AG09309 (cell line): Measurements from ENCODE around the gene PLA2G15.

ENCODE experiments used
- DNase-seq: peaks from one replicate; pipeline ENCODE4 v3.0.0-alpha.2; 2010; ENCODE audit warnings: low read depth
- H3K4me3 ChIP-seq: 2 replicates; pipeline ENCODE4 v1.5.1; 2011; ENCODE audit warnings: mild to moderate bottlenecking, low read depth, low read length, moderate library complexity; ENCODE audit not compliant: control insufficient read depth
- CTCF ChIP-seq: IDR thresholded peaks from 2 replicates; pipeline ENCODE4 v1.5.1; 2011; ENCODE audit warnings: mild to moderate bottlenecking, low read depth, low read length, inconsistent platforms; ENCODE audit not compliant: insufficient read depth, control insufficient read depth; ENCODE audit errors: missing control alignments

The PLA2G15 gene

DNA sequence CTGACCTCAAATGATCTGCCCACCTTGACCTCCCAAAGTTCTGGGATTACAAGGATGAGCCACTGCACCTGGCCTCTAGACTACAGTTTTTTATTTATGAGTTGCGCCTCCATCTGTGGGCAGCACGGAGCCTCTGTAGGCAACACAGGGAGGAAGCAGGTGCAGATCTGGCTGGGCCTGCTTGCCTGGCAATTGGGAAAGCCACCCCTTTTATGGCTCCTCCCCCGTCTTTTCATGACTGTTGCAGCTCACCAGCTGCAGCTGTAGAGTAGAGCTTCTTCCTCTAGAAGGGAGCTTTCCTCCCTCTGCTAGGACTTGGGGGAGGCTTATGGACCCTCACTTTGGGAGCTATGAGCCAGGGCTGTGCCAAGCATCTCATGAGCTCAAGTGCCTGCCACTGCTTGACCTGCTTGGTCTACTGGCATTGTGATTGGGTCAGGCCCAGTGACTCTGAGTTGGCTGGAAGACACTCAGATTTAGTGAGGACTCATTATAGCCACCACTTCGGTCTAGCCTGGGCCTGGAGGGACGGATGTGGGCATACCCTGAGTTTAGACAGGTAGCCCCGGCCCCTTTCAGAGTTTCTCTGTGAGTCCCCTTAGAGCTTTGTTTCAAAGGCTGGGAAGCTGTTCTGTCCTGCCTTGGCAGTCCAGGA, 12.2 kb downstream of the PLA2G15 start:
- no peak overlapping the region for H3K4me3 ChIP-seq
- DNase-seq, result no peak
- no peak for TF ChIP-seq CTCF

DNA sequence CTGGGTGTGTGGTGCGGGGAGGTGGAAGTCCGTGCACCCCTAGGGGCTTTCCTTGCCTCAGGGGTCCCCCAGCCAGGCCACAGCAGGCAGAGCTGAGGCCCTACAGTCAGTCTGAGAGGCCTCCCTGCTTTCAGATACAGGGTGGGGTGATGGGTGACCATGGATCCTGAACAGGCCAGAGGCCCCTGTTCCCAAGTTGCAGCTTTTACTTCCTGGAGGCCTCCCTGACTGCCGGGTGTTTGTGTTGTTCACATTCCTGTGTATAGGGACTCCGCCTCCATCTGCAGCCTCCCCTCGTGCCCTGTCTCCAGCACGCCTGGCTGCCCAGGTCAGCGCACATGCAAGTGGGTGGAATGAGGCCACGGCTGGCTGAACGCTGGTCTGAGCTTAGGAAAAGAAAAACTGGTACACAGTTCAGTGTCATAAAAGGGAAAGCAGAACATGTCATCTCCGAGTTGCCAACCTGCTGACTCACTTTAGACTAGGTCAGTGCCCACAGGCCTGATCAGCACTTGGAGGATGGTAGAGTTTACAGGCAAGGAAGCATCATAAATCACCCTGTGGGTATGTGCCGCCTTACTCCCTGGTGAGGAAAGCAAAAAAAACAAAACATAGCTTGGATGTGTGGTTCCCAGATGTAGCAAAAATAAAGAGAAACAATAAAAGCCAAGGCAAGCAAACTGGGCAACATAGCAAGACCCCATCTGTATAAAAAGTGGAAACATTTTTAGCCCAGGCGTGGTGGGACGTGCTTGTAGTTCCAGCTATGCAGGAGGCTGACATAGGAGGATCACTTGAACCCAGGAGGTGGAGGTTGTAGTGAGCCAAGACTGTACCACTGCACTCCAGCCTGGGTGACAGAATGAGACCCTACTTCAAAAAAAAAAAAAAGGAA, 13.0 kb downstream of the PLA2G15 start:
- no peak overlapping the region for H3K4me3 ChIP-seq
- DNase-seq, result no peak

GRCh38 chr16:68259007-68259825, 14.0 kb downstream of the PLA2G15 start:
- no peak for TF ChIP-seq CTCF
- H3K4me3 ChIP-seq, result no peak overlapping the region
- DNase-seq, result no peak

More for the DNA sequence above, 13.0 kb downstream of the PLA2G15 start:
- TF ChIP-seq CTCF, result no peak

DNA sequence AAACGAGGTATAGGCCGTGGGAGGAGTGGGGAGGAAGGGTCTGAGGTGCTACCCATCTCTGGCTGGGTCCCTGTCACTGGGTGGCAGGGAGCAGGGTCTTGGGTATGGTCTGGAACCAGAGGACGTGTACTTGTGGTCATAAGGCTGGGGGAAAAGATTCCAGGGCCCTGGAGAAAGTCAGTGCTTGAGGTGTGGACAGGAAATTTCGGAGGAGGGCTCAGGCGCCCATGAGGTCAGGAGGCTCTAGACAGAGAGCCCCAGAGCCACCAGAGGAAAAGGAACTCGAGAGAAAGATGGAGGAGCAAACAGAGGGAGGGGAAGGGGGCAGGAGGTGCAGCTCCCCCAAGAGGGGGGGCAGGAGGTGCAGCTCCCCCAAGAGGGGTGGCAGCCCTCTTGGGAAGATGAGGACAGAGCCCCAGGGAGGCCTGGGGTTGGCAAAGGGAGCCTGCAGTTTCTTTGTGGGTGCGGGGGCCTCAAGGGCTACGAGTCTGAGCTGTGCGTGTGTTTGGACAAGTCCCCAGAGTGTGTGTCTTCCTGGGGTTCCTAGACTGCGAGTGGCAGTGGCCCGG, 18.5 kb downstream of the PLA2G15 start:
- H3K4me3 ChIP-seq, result peak overlapping the region; percentile 71
- TF ChIP-seq CTCF, result no peak
- no peak for DNase-seq

- no peak for DNase-seq
- TF ChIP-seq CTCF, result peak; percentile 79
Measured at GRCh38 chr16:68264128-68265077, 19.2 kb downstream of the PLA2G15 start, which contains the start of gene SLC7A6. SLC7A6 (plus strand) TSS chr16:68264526; CDS start chr16:68274727, 10,201 bp downstream.

More at GRCh38 chr16:68264128-68265077, 19.2 kb downstream of the PLA2G15 start, which contains the start of gene SLC7A6:
- peak within 1 kb of the TSS; percentile 71 for H3K4me3 ChIP-seq
